Keratinocyte (primary cell): ENCODE data around the gene KCNB1.

Experiments used
- CTCF ChIP-seq, 3 experiments: IDR thresholded peaks in 1 of 3; conservative IDR thresholded peaks in 1 of 3; optimal IDR thresholded peaks in 1 of 3; 2 replicates in 2 of 3; 3 replicates in 1 of 3; pipeline versions ENCODE3 to v1.5.1; 2011; ENCODE audit warnings: low read length in 3 of 3, mild to moderate bottlenecking in 3 of 3, moderate library complexity in 2 of 3, control low read depth in 1 of 3, inconsistent platforms in 1 of 3; ENCODE audit not compliant: insufficient read depth in 2 of 3; ENCODE audit errors: extremely low read depth in 1 of 3
- EZH2 ChIP-seq: IDR thresholded peaks from one replicate; pipeline ENCODE4 v1.6.1; 2012; ENCODE audit warnings: inconsistent platforms, mild to moderate bottlenecking, low read length, moderate library complexity

- TF ChIP-seq CTCF (optimal IDR thresholded peaks at IDR 0.05 in 1 of 3, IDR thresholded peaks at IDR 0.05 in 1 of 3, conservative IDR thresholded peaks at IDR 0.05 in 1 of 3; ENCODE audit: extremely low read depth in 1 of 3, insufficient read depth in 2 of 3, low read length in 3 of 3), result no peak
- no peak for TF ChIP-seq EZH2
Measured at GRCh38 chr20:49336786-49337185, 145.7 kb downstream of the KCNB1 start.
